Measurements from ENCODE around the gene DPAGT1.

The DPAGT1 gene

GRCh38 chr11:119121008-119121810, 19.6 kb upstream of the DPAGT1 start, which contains the start of gene HINFP (continued):
- peak; percentile 45; the same call in 1 of the 2 replicates for TF ChIP-seq KLF16 (tag by site-specific recombination; IDR thresholded peaks at IDR 0.05)
- TF ChIP-seq ZEB2 (tag by site-specific recombination; IDR thresholded peaks at IDR 0.05) = 0 out of 2 replicates have a peak, but pooled peaks have one; percentile 47
- no peak for TF ChIP-seq ZNF311 (tag by site-specific recombination; IDR thresholded peaks at IDR 0.05; ENCODE audit: borderline replicate concordance)
- no peak for TF ChIP-seq KLF1 (tag by site-specific recombination; IDR thresholded peaks at IDR 0.05)
- no peak for TF ChIP-seq ZNF704 (tag by site-specific recombination; IDR thresholded peaks at IDR 0.05)
- no peak for TF ChIP-seq ZNF248 (tag by site-specific recombination; IDR thresholded peaks at IDR 0.05)
- 0 out of 2 replicates have a peak, but pooled peaks have one; percentile 70 for TF ChIP-seq ZNF24 (tag by site-specific recombination; IDR thresholded peaks at IDR 0.05)
- TF ChIP-seq ZFP41 (tag by site-specific recombination; IDR thresholded peaks at IDR 0.05; ENCODE audit: borderline replicate concordance) = no peak
- TF ChIP-seq ZNF112 (tag by site-specific recombination; IDR thresholded peaks at IDR 0.05) = no peak
- TF ChIP-seq, protein P1, sequence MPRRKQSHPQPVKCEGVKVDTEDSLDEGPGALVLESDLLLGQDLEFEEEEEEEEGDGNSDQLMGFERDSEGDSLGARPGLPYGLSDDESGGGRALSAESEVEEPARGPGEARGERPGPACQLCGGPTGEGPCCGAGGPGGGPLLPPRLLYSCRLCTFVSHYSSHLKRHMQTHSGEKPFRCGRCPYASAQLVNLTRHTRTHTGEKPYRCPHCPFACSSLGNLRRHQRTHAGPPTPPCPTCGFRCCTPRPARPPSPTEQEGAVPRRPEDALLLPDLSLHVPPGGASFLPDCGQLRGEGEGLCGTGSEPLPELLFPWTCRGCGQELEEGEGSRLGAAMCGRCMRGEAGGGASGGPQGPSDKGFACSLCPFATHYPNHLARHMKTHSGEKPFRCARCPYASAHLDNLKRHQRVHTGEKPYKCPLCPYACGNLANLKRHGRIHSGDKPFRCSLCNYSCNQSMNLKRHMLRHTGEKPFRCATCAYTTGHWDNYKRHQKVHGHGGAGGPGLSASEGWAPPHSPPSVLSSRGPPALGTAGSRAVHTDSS (tag by site-specific recombination; IDR thresholded peaks at IDR 0.05) = no peak
- TF ChIP-seq KLF10 (tag by site-specific recombination; IDR thresholded peaks at IDR 0.05) = no peak
- no peak for TF ChIP-seq ZNF658 (tag by site-specific recombination; IDR thresholded peaks at IDR 0.05)
- peak; percentile 84 for TF ChIP-seq EGR2 (tag by site-specific recombination; IDR thresholded peaks at IDR 0.05; ENCODE audit: low read depth)
- no peak; the same call in 1 of the 2 replicates for TF ChIP-seq ZSCAN30 (tag by site-specific recombination; IDR thresholded peaks at IDR 0.05)
- TF ChIP-seq ZNF629 (tag by site-specific recombination; IDR thresholded peaks at IDR 0.05) = no peak; the same call in 1 of the 2 replicates
- TF ChIP-seq, protein P2, sequence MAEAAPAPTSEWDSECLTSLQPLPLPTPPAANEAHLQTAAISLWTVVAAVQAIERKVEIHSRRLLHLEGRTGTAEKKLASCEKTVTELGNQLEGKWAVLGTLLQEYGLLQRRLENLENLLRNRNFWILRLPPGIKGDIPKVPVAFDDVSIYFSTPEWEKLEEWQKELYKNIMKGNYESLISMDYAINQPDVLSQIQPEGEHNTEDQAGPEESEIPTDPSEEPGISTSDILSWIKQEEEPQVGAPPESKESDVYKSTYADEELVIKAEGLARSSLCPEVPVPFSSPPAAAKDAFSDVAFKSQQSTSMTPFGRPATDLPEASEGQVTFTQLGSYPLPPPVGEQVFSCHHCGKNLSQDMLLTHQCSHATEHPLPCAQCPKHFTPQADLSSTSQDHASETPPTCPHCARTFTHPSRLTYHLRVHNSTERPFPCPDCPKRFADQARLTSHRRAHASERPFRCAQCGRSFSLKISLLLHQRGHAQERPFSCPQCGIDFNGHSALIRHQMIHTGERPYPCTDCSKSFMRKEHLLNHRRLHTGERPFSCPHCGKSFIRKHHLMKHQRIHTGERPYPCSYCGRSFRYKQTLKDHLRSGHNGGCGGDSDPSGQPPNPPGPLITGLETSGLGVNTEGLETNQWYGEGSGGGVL (tag by site-specific recombination; IDR thresholded peaks at IDR 0.05) = no peak
- TF ChIP-seq, protein P3, sequence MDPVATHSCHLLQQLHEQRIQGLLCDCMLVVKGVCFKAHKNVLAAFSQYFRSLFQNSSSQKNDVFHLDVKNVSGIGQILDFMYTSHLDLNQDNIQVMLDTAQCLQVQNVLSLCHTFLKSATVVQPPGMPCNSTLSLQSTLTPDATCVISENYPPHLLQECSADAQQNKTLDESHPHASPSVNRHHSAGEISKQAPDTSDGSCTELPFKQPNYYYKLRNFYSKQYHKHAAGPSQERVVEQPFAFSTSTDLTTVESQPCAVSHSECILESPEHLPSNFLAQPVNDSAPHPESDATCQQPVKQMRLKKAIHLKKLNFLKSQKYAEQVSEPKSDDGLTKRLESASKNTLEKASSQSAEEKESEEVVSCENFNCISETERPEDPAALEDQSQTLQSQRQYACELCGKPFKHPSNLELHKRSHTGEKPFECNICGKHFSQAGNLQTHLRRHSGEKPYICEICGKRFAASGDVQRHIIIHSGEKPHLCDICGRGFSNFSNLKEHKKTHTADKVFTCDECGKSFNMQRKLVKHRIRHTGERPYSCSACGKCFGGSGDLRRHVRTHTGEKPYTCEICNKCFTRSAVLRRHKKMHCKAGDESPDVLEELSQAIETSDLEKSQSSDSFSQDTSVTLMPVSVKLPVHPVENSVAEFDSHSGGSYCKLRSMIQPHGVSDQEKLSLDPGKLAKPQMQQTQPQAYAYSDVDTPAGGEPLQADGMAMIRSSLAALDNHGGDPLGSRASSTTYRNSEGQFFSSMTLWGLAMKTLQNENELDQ (tag by site-specific recombination; IDR thresholded peaks at IDR 0.05; ENCODE audit: low read depth) = no peak
- TF ChIP-seq ZXDB (tag by site-specific recombination; IDR thresholded peaks at IDR 0.05) = peak; percentile 95
- TF ChIP-seq ZNF660 (tag by site-specific recombination; IDR thresholded peaks at IDR 0.05) = 0 out of 2 replicates have a peak, but pooled peaks have one; percentile 18
- TF ChIP-seq ZNF155 (tag by site-specific recombination; IDR thresholded peaks at IDR 0.05) = no peak
- no peak for TF ChIP-seq ZNF214 (tag by site-specific recombination; IDR thresholded peaks at IDR 0.05; ENCODE audit: borderline replicate concordance)
- no peak for TF ChIP-seq ZNF548 (tag by site-specific recombination; IDR thresholded peaks at IDR 0.05)
- 0 out of 2 replicates have a peak, but pooled peaks have one; percentile 38 for TF ChIP-seq KLF9 (tag by site-specific recombination; IDR thresholded peaks at IDR 0.05; ENCODE audit: low read depth)
- no peak for TF ChIP-seq ZNF830 (tag by site-specific recombination; IDR thresholded peaks at IDR 0.05; ENCODE audit: low read depth)
- no peak for TF ChIP-seq ZBTB44 (tag by site-specific recombination; IDR thresholded peaks at IDR 0.05)
- TF ChIP-seq, protein P4, sequence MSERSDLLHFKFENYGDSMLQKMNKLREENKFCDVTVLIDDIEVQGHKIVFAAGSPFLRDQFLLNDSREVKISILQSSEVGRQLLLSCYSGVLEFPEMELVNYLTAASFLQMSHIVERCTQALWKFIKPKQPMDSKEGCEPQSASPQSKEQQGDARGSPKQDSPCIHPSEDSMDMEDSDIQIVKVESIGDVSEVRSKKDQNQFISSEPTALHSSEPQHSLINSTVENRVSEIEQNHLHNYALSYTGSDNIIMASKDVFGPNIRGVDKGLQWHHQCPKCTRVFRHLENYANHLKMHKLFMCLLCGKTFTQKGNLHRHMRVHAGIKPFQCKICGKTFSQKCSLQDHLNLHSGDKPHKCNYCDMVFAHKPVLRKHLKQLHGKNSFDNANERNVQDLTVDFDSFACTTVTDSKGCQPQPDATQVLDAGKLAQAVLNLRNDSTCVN (tag by site-specific recombination; optimal IDR thresholded peaks at IDR 0.05) = peak; percentile 91
- no peak for TF ChIP-seq ZNF274 (IDR thresholded peaks at IDR 0.05; ENCODE audit: low read length)
- no peak for TF ChIP-seq ZNF274 (tag by site-specific recombination; IDR thresholded peaks at IDR 0.05; ENCODE audit: borderline replicate concordance)
- TF ChIP-seq ZNF138 (tag by site-specific recombination; IDR thresholded peaks at IDR 0.05; ENCODE audit: borderline replicate concordance) = no peak
- no peak for TF ChIP-seq ZNF174 (tag by site-specific recombination; IDR thresholded peaks at IDR 0.05)
- TF ChIP-seq ZNF404 (tag by site-specific recombination; IDR thresholded peaks at IDR 0.05) = no peak
